Esophagus muscularis mucosa (tissue), 4 donors: ENCODE measurements around the gene TMEM240. TPM values are rescaled to one million over a fixed set of nuclear protein-coding genes. Genes with fewer than 3 reads are reported as not detected.
A peak's percentile ranks its signal among the peaks of the same experiment; 100 is the strongest.

ENCODE experiments used
- DNase-seq: peaks from one replicate; pipeline ENCODE4 v3.0.0-alpha.2; 2017; ENCODE audit errors: extremely low spot score
- H3K27ac ChIP-seq, 4 donors: fragments of 200-600 bp; sonication (generic); replicated peaks in 1 of 4; 1 replicate in 3 of 4; 2 replicates in 1 of 4; pipeline ENCODE4 v1.5.1; 2016 to 2019; ENCODE audit warnings: mild to moderate bottlenecking in 1 of 4
- H3K27me3 ChIP-seq, 4 donors: fragments of 200-600 bp; sonication (generic); one replicate each; pipeline versions ENCODE4 v1.5.1 to v1.6.0; 2016 to 2019
- H3K36me3 ChIP-seq, 4 donors: fragments of 200-600 bp; sonication (generic); one replicate each; pipeline ENCODE4 v1.5.1; 2016 to 2019
- H3K4me1 ChIP-seq, 4 donors: fragments of 200-600 bp; sonication (generic); one replicate each; pipeline ENCODE4 v1.5.1; 2016 to 2019
- H3K4me3 ChIP-seq, 4 donors: fragments of 200-600 bp; sonication (generic); 1 replicate in 2 of 4; 2 replicates in 2 of 4; pipeline ENCODE4 v1.5.1; 2016 to 2019; ENCODE audit warnings: mild to moderate bottlenecking in 4 of 4, moderate library complexity in 1 of 4
- H3K9me3 ChIP-seq, 4 donors: fragments of 200-600 bp; sonication (generic); 1 replicate in 3 of 4; 2 replicates in 1 of 4; pipeline ENCODE4 v1.5.1; 2016 to 2019
- EP300 ChIP-seq: sonication (generic); formaldehyde crosslinking; IDR thresholded peaks from one replicate; pipeline ENCODE4 v1.6.1; 2017; ENCODE audit warnings: antibody characterized with exemption
- POLR2A ChIP-seq: fragments of 450-650 bp; IDR thresholded peaks from one replicate; pipeline ENCODE4 v1.6.1; 2017; ENCODE audit warnings: antibody characterized with exemption, moderate library complexity, mild to moderate bottlenecking, low read depth
- POLR2AphosphoS5 ChIP-seq, 2 donors: sonication (generic); formaldehyde crosslinking; IDR thresholded peaks; one replicate each; pipeline ENCODE4 v1.6.1; 2017; ENCODE audit warnings: antibody characterized with exemption in 2 of 2
- WGBS: methylation state at CpG from one replicate; pipeline ENCODE4 v1.1.5; 2018; 5-methylcytosine and 5-hydroxymethylcytosine counted together
- intact Hi-C: fragments of 100-400 bp; cut with DNase I; formaldehyde crosslinking; loops from one replicate; pipeline ENCODE4 v1.15.1; 2023
- total RNA-seq, 4 donors: library from RNA; depleted of rRNA; stranded (reverse); fragments of >200 nt; gene quantifications; one replicate each; pipeline versions ENCODE4 v1.1.0 to v1.2.1, GENCODE V29; 2016
- TF ChIP-seq, protein P1 (sequence below), 3 experiments: fragments of 200-600 bp in 2 of 3; fragments of 450-650 bp in 1 of 3; sonication (generic) in 2 of 3; IDR thresholded peaks; one replicate each; pipeline ENCODE4 v1.5.1; 2017 to 2019; ENCODE audit warnings: antibody characterized with exemption in 3 of 3, mild to moderate bottlenecking in 2 of 3, moderate library complexity in 1 of 3

Gene TMEM240
- total RNA-seq, 4 donors from 2014 or later, result 8.7 to 22.1 (median 13.9) TPM

DNA sequence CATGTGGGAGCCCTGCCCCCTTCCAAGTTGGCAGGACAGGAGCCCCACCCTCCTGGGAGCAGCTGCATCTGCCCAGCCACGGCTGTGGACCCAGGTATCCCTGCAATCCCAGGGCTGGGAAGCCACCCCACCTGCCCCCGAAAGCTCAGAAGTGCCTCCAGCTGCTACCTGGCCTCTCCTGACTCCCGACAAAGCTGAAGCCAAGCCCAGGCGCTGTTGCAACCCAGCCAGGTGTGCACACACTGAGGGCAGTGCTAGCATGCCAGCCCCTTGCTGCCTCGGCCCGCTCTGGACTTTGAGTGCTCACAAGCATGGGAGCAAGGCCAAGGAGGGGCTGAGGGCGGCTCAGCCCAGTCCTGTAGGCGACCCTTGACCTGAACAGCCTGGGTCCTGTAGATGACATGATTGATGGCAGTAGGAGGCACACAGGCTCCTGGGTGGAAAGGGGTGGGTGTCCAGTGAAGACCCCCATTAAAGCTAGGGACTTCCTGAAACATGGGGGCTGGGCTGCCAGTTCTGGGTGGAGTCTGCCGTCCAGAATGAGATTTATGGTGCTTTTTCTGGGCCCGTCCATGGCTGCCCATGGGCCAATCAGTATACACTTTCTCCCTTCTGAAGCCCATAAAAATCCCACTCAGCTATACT lies 37.1 kb upstream of the TMEM240 start:
- H3K4me3 ChIP-seq, result no peak overlapping the region
- H3K27me3 ChIP-seq, result peaks cover 0 to 18% (median 0%) of the 10 kb centered on the region in 4 donors
- no peaks in the 10 kb centered on the region for H3K9me3 ChIP-seq
- H3K4me1 ChIP-seq, result peaks cover 18 to 25% (median 20%) of the 10 kb centered on the region in 4 donors
- H3K27ac ChIP-seq, result no peak overlapping the region
- WGBS, result 48% methylated on average over 7 of the region's 10 CpGs
- intact Hi-C loops, result no loop called here
- no peak for DNase-seq
- TF ChIP-seq, protein P1, sequence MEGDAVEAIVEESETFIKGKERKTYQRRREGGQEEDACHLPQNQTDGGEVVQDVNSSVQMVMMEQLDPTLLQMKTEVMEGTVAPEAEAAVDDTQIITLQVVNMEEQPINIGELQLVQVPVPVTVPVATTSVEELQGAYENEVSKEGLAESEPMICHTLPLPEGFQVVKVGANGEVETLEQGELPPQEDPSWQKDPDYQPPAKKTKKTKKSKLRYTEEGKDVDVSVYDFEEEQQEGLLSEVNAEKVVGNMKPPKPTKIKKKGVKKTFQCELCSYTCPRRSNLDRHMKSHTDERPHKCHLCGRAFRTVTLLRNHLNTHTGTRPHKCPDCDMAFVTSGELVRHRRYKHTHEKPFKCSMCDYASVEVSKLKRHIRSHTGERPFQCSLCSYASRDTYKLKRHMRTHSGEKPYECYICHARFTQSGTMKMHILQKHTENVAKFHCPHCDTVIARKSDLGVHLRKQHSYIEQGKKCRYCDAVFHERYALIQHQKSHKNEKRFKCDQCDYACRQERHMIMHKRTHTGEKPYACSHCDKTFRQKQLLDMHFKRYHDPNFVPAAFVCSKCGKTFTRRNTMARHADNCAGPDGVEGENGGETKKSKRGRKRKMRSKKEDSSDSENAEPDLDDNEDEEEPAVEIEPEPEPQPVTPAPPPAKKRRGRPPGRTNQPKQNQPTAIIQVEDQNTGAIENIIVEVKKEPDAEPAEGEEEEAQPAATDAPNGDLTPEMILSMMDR (IDR thresholded peaks at IDR 0.05), result no peak
- no peak for TF ChIP-seq EP300
- no peak for TF ChIP-seq POLR2AphosphoS5 (IDR thresholded peaks at IDR 0.05)
- no peak for TF ChIP-seq POLR2A
- H3K36me3 ChIP-seq, result peaks cover 0 to 5% (median 2%) of the 10 kb centered on the region in 4 donors

DNA sequence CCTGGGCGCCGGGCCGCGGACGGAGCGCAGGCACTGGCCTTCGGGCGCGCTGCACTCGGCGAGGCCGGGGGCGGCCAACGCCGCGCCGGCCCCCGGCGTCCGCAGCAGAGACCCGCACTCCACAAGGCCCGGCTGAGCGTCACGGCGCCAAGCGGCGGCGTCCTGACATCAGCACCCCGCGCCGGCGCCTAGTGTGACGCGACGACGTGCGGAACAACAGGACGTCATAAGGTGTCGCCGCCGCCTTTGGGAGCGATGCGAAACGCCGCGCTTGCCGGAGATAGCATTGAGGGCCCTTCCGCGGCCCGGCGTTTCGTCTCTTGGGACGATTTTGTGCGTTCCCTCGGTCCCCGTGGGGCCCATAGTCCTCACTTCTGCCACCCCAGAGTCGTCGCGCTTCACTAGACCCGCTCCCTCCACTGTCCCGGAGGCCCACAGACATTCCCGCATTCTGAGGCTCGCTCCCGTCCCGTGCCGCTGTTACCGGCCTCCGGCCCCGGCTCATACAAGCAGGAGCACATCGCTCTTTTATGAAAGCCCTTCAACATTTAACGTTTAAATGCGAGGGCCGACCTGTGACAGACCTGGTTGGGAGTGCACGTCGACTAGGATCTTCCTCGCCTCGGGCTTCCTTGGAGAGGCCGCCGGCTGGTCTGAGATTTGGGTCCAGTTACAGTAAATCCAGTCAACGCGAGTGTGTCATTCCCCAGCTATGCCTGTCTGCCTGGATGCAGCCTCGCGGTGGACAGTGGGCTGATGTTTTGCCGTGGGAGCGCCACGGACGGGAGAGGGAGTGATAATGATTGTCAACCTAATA lies 34.5 kb upstream of the TMEM240 start, which contains the start of gene SSU72:
SSU72 (minus strand) TSS at position 143 of the 817 bp plus-strand sequence. CDS start 306 bp downstream, outside the sequence.
- H3K4me1 ChIP-seq, result peaks cover 28 to 50% (median 46%) of the 10 kb centered on the region in 4 donors
- TF ChIP-seq POLR2AphosphoS5 (IDR thresholded peaks at IDR 0.05) (peak; percentile 97 to 99), POLR2A (peak; percentile 92), EP300 (no peak)
- TF ChIP-seq, protein P1 (IDR thresholded peaks at IDR 0.05), result peak in 1 of 3 experiments; percentile 23
- WGBS, result under 1% methylated on average over 25 of the region's 87 CpGs
- peak; percentile 97 for DNase-seq
- no peaks in the 10 kb centered on the region for H3K9me3 ChIP-seq
- H3K27ac ChIP-seq, result peak within 1 kb of the TSS; percentile 99 to 100 (median 99)
- intact Hi-C loops, result loop anchor here (2.0 kb wide), 1 partner anchor 40 kb away; the partner anchor contains the start of gene MIB2
- H3K4me3 ChIP-seq, result peak within 1 kb of the TSS; percentile 96 to 100 (median 99)
- no peaks in the 10 kb centered on the region for H3K27me3 ChIP-seq
- peaks cover 0 to 25% (median 11%) of the 10 kb centered on the region in 4 donors for H3K36me3 ChIP-seq

DNA sequence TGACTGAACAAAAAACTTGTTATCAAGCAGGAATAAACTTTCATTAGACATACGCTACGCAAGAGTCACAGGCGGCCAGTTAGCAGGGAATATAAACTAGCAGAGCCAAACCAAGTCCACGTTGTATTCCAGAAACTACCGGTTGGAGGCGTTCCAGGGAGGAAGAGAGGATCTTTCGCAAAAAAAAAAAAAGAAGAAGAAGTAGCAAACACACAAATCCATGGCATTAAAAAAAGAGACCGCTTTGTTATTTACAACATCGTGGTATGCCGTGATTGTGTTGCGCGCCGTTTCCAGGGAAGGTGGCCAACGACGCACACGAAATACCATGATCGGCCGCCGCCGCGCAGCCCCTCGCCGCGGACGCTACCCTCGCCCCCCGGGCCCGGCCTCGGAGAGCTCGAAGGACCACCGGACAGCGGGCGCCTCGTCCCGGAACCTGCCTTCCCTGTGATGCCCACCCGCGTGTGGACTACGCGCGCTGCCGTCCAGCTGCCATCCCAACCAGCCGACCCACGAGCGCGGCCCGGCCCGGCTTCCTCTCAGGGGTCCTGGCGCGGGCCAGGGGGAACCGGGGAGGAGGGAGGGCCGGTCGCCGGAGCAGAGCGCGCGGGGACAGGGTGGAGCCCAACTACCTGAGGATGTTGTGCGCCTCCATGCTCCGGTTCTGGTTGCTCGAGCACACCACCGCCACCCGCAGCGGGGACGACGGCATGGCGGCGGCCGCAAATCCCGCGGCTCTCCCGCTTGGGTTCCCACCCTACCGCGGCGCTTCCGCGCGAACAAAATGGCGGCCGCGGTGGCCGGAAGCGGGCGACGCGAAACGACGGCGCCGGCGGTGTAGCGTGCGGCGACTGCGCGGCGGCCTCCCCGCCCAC lies 33.7 kb upstream of the TMEM240 start:
- H3K27ac ChIP-seq, result peak overlapping the region; percentile 99 to 100 (median 99)
- 1% methylated on average over 49 of the region's 96 CpGs for WGBS
- H3K4me1 ChIP-seq, result peaks cover 33 to 59% (median 54%) of the 10 kb centered on the region in 4 donors
- H3K4me3 ChIP-seq, result peak overlapping the region; percentile 96 to 100 (median 99)
- intact Hi-C loops, result loop anchor here (2.0 kb wide), 1 partner anchor 41 kb away; the partner anchor contains the start of gene MIB2
- no peaks in the 10 kb centered on the region for H3K27me3 ChIP-seq
- H3K36me3 ChIP-seq, result peaks cover 0 to 34% (median 11%) of the 10 kb centered on the region in 4 donors
- TF ChIP-seq EP300 (no peak), POLR2A (peak; percentile 39)
- no peaks in the 10 kb centered on the region for H3K9me3 ChIP-seq
- no peak for DNase-seq

- Histone ChIP-seq H3K27me3 (no peaks in the 10 kb centered on the region), H3K27ac (peak overlapping the region in 1 of 4 donors; percentile 10), H3K9me3 (no peaks in the 10 kb centered on the region), H3K36me3 (peaks cover 18 to 58% (median 25%) of the 10 kb centered on the region in 4 donors), H3K4me1 (peaks cover 36 to 92% (median 80%) of the 10 kb centered on the region in 4 donors), H3K4me3 (no peak overlapping the region)
- no peak for DNase-seq
- TF ChIP-seq EP300, result no peak
- TF ChIP-seq, protein P1 (IDR thresholded peaks at IDR 0.05), result no peak
- TF ChIP-seq POLR2AphosphoS5 (IDR thresholded peaks at IDR 0.05), result no peak
- TF ChIP-seq POLR2A, result no peak
- intact Hi-C loops, result no loop called here
- 77% methylated on average over 7 of the region's 7 CpGs for WGBS
These were observed 28.9 kb upstream of the TMEM240 start for GRCh38 chr1:1569341-1569740.
